T-helper 2 cell treated with Interferon-gamma antibody and Interleukin-4, amounts not matched to agents 100 ng/mL and 5 ng/mL, for 36 hours (primary cell): ENCODE results near the gene GNGT1. TPM values are rescaled to one million over a fixed set of nuclear protein-coding genes. Genes with fewer than 3 reads are reported as not detected.
"Not testable (repeated sequence)": the region's sequence is repeated elsewhere in the genome, so short reads cannot be mapped to it uniquely, and the experiment has no call there.

Experiments
- intact Hi-C: fragments of 100-400 bp; cut with micrococcal nuclease; formaldehyde crosslinking; loops from one replicate; pipeline ENCODE4 v1.15.1; 2023
- total RNA-seq: library from RNA; stranded (reverse); gene quantifications from 2 replicates; pipeline ENCODE4 v1.2.3, GENCODE V29; 2022

GNGT1 gene
- total RNA-seq, 1 donor from 2014 or later = not detected

GRCh38 chr7:93902777-93903423 lies 3.5 kb upstream of the GNGT1 start:
- intact Hi-C loops = loop anchor here (1.0 kb wide), 2 partner anchors 184 to 492 kb away; no protein-coding TSS in a partner anchor

DNA sequence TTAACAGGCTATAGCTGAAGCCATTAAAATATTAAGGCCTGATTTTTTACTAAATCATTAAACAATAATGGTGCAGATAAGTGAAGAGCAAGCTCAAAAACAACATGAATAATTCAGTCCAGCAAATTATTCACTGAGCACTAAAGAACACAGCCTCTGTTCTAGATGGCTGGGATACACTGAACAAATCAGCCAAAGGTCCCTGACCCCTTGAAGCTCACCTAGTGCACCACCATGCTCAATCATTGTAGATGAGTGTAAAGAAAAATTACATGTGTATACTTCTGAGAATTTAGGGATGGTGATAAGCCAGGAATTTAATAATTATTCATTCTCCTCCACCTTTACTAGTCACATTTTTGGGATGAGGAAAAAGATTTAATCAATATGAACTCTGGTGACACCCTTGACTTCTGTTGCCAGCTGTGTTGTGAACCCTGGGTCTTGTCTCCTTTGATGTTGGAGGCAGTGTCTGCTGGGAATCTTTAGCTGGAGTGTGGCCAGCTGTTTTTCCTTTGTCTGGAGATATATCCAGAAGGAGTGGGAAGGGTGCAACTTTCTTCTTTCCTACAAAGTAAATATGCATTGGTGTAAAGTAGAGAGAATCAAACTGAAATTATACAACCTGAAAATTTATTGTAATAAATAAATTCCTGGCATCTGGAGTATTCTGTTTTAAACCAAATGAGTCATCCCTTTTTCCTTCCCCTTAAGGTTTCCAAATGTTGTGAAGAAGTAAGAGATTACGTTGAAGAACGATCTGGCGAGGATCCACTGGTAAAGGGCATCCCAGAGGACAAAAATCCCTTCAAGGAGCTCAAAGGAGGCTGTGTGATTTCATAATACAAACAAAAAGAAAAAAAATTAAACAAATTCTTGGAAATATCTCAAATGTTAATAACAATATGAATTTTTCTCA lies 4.0 kb downstream of the GNGT1 start:
- intact Hi-C loops = no loop called here

- intact Hi-C loops = not testable (repeated sequence)
These were observed 4.9 kb downstream of the GNGT1 start for GRCh38 chr7:93911242-93911641.

- intact Hi-C loops = not testable (repeated sequence)
These were observed 5.3 kb downstream of the GNGT1 start for GRCh38 chr7:93911661-93912060.

DNA sequence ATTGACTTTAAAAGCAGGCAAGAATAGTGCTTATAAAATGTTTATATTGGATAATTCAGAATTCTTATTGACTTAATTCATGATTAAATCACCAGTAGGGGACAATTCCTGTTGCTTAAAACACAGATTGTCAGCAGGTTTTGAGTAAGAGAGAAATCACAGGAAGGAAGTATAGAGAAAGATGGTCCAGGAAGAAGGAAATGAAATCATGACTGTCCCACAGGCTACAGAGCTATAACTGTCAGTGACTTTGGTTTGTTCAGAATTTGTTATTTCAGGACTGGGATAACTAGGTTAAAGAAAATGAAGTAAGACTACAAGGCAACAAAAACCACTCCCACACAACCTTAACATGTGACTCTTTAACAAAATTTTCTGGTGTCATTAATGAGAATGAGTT lies 6.8 kb downstream of the GNGT1 start:
- intact Hi-C loops = no loop called here

DNA sequence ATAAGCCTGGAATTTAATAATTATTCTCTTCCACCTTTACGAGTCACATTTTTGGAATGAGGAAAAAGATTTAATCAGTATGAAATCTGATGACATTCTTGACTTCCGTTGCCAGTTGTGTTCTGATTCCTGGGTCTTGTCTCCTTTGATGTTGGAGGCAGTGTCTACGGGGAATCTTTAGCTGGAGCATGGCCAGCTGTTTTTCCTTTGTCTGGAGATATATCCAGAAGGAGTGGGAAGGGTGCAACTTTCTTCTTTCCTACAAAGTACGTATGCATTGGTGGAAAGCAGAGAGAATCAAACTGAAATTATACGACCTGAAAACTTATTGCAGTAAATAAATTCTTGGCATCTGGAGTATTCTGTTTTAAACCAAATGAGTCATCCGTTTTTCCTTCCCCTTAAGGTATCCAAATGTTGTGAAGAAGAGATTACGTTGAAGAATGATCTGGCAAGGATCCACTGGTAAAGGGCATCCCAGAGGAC lies 8.3 kb downstream of the GNGT1 start:
- intact Hi-C loops = no loop called here

DNA sequence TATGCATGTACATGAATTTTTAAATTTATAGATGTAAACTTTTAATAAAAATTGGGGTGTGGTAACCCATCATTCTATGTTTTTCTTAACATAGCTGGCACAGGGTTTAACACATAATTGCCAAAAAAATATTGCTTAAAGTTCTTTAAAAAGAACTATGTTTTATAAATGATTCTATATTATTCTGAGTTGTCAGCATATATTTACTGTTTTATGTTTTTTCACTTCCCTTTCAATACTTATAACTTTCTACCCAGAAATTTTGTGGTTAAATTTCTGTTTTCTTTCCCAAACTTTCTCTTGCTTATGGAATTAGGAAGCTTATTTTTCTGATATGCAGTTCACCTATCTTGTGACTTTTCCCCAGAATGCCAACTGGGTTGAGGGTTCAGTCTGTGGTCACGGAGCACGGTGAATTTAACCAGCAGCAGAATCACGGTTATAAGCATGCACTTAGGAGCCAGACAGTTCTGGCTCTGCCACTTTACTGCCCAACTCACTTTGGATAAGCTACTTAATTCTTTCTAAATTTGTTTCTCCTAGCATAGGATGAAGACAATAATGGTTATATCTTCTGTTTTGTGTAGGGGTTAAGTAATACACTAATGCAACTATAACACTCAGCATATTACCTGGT lies 9.0 kb downstream of the GNGT1 start:
- intact Hi-C loops = not testable (repeated sequence)

DNA sequence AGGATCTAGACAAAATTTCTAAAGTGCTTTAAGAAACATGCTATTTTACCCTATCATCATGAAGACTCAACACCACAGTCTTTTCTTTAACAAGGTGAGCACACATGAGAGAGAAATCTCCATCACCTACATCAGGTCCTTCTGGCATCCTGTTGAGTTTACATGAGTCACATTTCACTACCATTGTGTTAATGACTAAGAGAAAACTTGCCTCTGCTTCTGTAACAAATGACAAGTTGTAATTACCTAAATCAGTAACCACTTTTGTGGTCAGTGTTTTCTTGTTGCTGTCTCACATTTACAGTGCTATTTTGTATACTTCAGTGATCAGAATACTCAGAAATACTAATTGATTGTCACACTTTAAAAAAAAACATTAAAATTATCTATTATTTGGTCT lies 9.5 kb downstream of the GNGT1 start:
- intact Hi-C loops = not testable (repeated sequence)

GRCh38 chr7:93916315-93916714 lies 9.9 kb downstream of the GNGT1 start:
- intact Hi-C loops = not testable (repeated sequence)

- intact Hi-C loops = no loop called here
These were observed 14.3 kb downstream of the GNGT1 start for GRCh38 chr7:93920496-93921182.

- intact Hi-C loops = no loop called here
These were observed 14.8 kb downstream of the GNGT1 start for GRCh38 chr7:93921186-93921585.

DNA sequence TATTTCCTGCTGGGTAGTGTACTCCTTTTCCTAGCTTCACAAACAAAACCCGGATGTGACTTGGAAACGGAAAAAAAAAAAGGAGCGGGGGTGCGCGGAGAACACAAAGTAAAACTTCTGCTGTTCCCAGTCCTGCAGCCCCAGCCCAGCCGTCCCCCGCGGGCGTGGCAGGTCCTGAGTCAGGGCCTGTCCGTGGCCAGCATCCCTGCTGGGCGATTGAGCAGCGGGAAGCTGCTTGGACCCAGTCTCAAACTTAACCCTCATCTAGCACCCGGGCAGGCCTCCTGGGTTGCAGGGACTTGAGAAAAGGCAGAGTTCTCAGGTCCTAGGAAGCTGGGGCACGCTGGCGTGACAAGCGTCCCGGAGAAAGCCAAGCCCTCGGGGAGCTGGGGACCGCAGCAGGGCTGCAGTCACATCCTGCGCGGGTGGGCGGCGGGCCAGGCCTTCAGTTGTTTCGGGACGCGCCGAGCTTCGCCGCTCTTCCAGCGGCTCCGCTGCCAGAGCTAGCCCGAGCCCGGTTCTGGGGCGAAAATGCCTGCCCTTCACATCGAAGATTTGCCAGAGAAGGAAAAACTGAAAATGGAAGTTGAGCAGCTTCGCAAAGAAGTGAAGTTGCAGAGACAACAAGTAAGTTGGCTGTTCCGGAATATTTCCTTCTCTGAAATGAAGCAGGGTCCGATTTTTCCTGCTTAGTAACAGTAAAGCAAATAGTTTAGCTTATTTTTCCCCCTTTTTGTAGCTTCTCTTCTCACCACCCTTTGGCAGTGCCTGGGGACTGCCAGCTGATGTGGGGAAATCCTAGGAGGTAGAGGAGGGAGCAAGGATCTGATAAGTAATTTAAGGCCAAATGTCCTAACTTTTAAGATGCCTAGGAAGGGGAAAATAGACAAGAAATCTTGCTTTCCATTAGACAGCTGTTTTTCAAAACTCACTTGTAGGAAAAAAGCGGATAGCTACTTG lies 15.5 kb downstream of the GNGT1 start, which contains the start of gene GNG11:
Gene GNG11, plus strand, starts transcription at position 129 of the 960 bp plus-strand sequence. Its CDS starts 403 bp downstream, at position 532.
- intact Hi-C loops = no loop called here

- intact Hi-C loops = no loop called here
These were observed 16.9 kb downstream of the GNGT1 start for GRCh38 chr7:93923296-93923695.

GRCh38 chr7:93923942-93924341 lies 17.6 kb downstream of the GNGT1 start:
- intact Hi-C loops = no loop called here

GRCh38 chr7:93926800-93927199 lies 20.4 kb downstream of the GNGT1 start:
- intact Hi-C loops = no loop called here

DNA sequence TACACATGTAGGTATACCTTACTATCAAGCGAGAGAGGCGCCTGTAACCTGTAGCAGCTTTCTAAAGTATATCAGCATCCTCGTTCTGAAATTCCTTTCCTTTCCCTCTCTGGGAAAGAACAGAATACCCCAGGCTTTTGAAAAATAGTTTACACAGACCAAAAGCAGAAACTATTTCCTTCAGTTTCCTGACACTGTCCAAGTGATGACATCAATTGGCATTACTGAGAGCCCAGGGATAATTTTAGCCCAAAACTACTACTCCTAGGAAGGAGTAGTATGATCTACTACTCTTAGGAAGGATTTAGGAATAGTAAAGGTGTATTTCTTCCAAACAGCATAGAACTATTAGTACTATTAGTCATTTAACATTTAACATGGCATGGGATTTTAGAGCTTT lies 21.2 kb downstream of the GNGT1 start:
- intact Hi-C loops = no loop called here

GRCh38 chr7:93931655-93932054 lies 25.3 kb downstream of the GNGT1 start:
- intact Hi-C loops = no loop called here

GRCh38 chr7:93933156-93933555 lies 26.8 kb downstream of the GNGT1 start:
- intact Hi-C loops = no loop called here

DNA sequence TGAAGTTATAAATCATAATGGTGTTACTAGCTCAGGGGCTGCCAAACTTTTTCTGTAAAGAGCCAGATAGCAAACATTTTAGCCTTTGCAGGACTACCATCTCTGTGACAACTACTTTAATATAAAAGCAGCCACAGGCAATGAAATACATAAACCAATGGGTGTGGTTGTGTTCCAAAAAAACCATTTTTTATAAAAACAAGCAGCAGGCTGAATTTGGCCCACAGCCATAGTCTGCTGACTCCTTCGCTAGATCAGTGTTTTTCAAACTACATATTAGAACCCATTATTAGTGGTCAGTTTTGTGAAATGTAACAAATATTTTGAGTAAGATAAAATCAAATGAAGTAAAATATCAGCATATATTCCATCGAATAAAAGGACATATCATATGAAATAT lies 28.7 kb downstream of the GNGT1 start:
- intact Hi-C loops = no loop called here

DNA sequence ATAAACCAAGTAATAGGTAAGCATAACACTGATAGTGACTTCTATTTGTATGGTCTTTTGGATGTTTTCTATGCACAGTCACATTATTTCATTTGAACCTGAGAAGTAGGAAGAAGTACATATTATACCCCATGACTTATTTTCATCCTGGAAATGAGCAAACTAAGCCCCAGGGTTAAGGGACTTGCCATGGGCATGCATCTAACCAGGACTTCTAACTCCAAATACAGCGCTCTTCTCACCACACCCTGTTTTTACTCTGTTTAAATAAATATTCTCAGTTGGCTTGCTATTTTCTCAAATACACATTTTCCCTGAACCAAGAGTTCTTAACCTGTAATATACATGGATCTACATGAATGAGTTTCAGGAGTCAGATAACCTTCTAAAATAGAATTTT lies 31.5 kb downstream of the GNGT1 start:
- intact Hi-C loops = no loop called here
